SW 1271 (cell line): ENCODE data around the gene ABCC4.

Experiments
- DNase-seq, 2 experiments: peaks; one replicate each; lab custom pipeline; 2025; lab: John Stamatoyannopoulos, UW

Gene ABCC4

DNA sequence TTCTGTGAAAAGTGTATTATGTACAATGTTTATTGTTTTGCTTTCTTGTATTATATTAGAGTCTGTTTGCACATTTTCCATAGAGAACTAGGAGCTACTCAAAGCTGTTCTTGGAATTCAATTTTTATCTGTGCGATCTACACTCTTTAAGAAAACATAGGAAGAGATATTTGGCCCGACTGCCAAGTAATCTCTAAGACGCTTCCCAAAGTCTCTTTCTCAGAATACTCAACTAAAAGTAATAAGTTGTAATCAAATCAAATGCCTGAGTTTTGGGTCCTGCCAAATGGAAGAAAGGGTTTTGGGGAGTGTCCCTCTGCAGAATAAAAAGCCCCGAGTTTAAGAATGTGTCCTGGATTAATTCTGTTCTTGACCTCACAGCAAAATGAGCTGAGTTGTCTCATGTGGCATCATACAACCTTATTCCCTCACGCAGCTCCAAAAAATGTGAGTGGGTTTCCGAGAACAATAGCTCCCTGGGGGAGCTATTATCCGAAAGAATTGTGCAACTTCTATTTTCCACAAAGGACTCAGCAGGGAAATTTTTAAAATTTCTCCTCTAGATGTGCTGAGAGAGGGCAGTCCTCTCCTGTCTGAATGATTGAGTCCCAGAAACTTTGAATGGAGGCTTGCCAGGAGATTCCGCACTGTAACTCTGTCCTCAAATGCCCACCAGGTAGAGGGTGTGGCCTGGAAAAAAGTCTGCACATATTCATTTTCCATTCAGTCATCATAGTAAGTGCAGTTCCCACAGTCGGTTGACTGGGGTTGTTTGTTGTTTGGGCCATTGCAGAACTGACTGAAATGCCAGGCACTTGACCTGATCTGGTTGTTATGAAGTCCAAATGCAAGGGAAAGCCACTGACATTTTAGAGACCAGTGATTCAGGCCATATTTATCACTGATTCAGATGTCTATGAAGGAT lies 309.0 kb downstream of the ABCC4 start:
- no peak for DNase-seq

DNA sequence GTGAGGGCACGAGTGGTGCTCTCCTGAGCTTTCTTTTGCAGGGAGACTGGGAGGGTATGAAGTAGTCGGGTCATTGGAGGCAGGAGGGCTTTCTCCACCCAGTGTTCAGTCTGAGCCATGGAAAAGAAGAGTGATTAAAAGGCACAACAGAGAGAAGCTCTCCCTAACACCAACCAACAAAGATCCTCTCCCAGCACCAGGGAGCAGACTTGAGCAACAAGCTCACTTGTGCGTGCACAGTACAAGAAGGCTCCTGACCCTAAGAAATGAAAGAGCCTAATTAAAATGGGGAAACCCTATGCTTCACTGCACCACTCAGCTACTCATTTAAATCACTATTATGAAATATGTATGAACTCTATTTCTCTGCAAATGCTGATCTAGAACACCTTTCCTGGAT lies 312.6 kb downstream of the ABCC4 start:
- DNase-seq = no peak

DNA sequence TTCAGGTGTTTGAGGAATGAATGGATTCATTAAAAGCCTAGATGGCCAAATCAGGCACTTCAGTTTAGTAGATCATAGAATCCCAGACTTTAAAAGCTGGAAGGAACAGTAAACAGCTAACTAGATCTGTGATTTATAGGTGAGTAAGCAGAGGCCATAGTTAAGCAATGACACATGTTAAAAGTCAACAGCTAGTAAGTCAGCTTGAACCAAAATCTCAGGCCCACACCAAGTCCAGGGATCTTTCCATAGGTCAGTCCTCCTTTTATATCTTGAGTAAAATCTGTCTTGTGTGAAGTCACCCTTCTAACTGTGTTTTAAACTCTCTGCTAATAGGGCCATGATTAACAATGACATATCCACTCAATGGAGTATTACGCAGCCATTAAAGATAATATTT lies 313.4 kb downstream of the ABCC4 start:
- no peak for DNase-seq

DNA sequence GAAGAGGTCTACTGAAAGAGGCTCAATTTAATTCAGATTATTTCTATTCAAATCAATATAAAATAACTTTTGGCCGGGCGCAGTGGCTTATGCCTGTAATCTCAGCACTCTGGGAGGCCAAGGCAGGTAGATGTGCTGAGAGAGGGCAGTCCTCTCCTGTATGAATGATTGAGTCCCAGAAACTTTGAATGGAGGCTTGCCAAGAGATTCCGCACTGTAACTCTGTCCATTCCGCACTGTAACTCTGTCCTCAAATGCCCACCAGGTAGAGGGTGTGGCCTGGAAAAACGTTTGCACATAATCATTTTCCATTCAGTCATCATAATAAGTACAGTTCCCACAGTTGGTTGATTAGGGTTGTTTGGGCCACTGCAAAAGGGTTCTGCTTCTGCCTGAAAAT lies 314.2 kb downstream of the ABCC4 start:
- DNase-seq = no peak

DNA sequence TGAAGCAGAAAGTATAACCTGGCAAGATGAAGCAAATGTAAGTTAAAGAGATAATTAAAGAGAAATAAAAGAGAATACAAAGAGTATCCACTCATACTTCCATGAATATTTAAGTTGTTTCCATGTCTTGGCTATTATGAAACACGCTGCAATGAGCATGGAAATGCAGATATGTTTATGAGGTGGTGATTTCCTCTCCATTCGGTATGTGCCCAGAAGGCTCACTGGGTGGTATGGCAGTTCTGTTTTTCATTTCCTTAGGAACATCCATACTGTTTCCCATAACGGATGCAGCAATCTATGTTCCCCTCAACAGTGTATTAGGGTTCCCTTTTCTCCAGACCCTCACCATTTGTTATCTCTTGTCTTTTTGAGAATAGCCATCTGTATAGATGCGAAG lies 316.3 kb downstream of the ABCC4 start:
- no peak for DNase-seq

DNA sequence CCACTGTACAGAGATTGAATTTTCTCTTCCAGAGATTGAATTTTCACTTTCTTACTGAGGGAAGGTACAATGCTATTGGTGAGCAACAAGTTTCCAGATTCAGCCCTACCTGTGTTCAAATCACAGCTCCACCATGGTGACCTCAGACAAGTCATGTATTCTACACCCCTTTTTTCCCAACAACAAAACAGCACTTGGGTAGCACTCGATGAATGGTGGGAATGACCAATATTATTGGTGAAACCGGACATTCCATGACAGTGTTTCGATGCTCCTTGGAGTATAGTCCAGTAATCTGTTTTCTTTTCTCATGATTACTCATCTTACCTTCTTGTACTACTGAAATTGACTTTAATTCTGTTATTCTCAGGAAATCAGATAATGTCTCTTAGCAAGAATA lies 322.7 kb downstream of the ABCC4 start:
- DNase-seq = no peak

DNA sequence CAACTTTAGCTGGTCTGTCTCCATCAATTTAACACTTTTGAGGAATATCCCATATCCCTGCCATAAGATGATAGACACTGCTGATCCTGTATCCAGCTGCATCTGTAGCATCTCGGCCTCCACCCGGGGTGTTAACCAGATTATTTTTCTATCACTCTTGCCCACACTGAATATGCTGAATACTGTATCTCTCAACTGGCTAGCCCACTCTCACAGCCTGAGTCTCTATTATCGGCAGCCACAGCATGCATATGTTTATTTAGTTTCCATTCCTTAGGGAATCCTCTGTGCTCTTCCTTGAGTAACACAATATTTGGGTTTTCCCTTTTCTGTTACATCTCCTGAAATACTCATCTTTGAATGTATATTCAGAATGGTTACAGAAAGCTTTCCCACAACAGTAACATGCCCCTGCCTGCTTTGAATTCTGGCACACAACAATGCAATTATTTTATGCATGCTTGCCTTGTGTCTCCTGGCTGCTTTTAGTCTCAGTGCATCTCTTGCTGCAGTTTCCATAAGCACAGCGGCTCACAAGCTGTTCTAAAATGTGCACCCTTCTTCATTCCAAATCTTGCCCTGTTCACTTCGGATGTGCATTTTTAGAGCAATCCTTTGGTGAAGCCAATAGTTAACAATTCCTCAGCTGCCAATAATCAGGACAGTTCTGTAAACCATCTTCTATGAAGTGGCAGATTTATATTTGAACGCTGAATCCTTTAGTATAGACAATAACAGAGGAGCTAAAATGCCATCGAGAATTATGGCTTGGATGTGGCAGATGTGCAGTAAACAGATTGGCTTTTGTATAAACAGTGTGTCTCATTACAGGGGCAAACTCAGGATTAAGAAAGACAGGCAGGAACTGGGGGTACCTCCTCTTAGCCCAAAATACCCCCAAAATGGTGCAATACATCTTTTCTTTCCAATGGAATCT lies 327.0 kb downstream of the ABCC4 start:
- no peak for DNase-seq

DNA sequence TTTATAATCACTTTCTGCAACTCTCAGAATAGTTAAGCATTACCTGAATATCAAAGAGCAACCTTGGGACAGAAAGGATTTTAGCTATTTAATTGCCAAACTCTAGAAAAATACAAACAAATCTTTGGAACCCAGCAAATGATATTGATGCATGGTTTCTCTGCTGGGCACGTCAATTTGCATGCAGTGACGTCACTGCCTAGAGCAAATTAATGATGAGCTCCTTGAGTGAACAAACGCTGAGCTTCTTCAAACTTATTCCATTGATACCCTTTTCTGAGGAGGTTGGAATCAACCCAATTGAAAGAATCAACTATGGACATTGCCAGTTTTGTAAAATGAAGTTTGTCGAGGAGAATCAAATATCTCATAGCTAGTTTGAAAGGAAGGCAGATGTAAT lies 329.0 kb downstream of the ABCC4 start:
- DNase-seq = no peak
